Chondrocyte (in vitro differentiated cells): Measurements from ENCODE around the gene USF1. TPM values are rescaled to one million over a fixed set of nuclear protein-coding genes. Genes with fewer than 3 reads are reported as not detected.
A peak's percentile ranks its signal among the peaks of the same experiment; 100 is the strongest.

Experiments
- DNase-seq: peaks from one replicate; pipeline ENCODE4 v3.0.0; 2021; ENCODE audit warnings: mixed read lengths, low spot score
- H3K27ac Mint-ChIP-seq: one replicate; pipeline ENCODE4 v1.8.0; 2021; ENCODE audit warnings: mild to moderate bottlenecking, moderate library complexity, mixed read lengths; ENCODE audit not compliant: unreplicated experiment
- H3K27me3 Mint-ChIP-seq: 2 replicates; pipeline ENCODE4 v1.8.0; 2021; ENCODE audit warnings: low read depth, mixed read lengths
- H3K36me3 Mint-ChIP-seq: 2 replicates; pipeline ENCODE4 v1.8.0; 2021; ENCODE audit warnings: low read depth, mixed read lengths
- H3K4me1 Mint-ChIP-seq: 2 replicates; pipeline ENCODE4 v1.8.0; 2021; ENCODE audit warnings: low read depth, mild to moderate bottlenecking, mixed read lengths
- H3K4me3 Mint-ChIP-seq: one replicate; pipeline ENCODE4 v1.8.0; 2021; ENCODE audit warnings: mild to moderate bottlenecking, moderate library complexity, mixed read lengths; ENCODE audit not compliant: unreplicated experiment
- H3K9me3 Mint-ChIP-seq: 2 replicates; pipeline ENCODE4 v1.8.0; 2021; ENCODE audit warnings: low read depth, mixed read lengths
- CTCF ChIP-seq: fragments of 200-600 bp; sonication (generic); IDR thresholded peaks from 2 replicates; pipeline ENCODE4 v1.5.0; 2021; ENCODE audit warnings: antibody characterized with exemption, mild to moderate bottlenecking, moderate library complexity
- total RNA-seq: library from RNA; stranded (reverse); gene quantifications from 3 replicates; pipeline ENCODE4 v1.2.1, GENCODE V29; 2021

USF1 gene
- total RNA-seq, 1 donor from 2014 or later: 35.3 TPM

GRCh38 chr1:161001525-161001924 is 44.3 kb downstream of the USF1 start:
- Mint-ChIP-seq H3K27me3 (no peaks in the 10 kb centered on the region), H3K4me3 (no peak overlapping the region), H3K4me1 (no peaks in the 10 kb centered on the region), H3K36me3 (no peaks in the 10 kb centered on the region), H3K9me3 (no peaks in the 10 kb centered on the region), H3K27ac (no peak overlapping the region)
- DNase-seq: no peak
- no peak for TF ChIP-seq CTCF

GRCh38 chr1:161000736-161001480 is 44.9 kb downstream of the USF1 start:
- no peaks in the 10 kb centered on the region for H3K4me1 Mint-ChIP-seq
- TF ChIP-seq CTCF: no peak
- no peak for DNase-seq
- no peaks in the 10 kb centered on the region for H3K9me3 Mint-ChIP-seq
- H3K36me3 Mint-ChIP-seq: no peaks in the 10 kb centered on the region
- no peaks in the 10 kb centered on the region for H3K27me3 Mint-ChIP-seq
- no peak overlapping the region for H3K27ac Mint-ChIP-seq
- H3K4me3 Mint-ChIP-seq: no peak overlapping the region

- DNase-seq: no peak
- Mint-ChIP-seq H3K4me1 (no peaks in the 10 kb centered on the region), H3K27me3 (no peaks in the 10 kb centered on the region), H3K4me3 (no peak overlapping the region), H3K27ac (no peak overlapping the region), H3K9me3 (no peaks in the 10 kb centered on the region), H3K36me3 (no peaks in the 10 kb centered on the region)
- TF ChIP-seq CTCF: no peak
These were observed 46.4 kb downstream of the USF1 start for GRCh38 chr1:160999376-160999775.

- DNase-seq: no peak
- no peaks in the 10 kb centered on the region for H3K27me3 Mint-ChIP-seq
These were observed 48.3 kb downstream of the USF1 start for GRCh38 chr1:160997323-160998038.

GRCh38 chr1:160996178-160996577 is 49.6 kb downstream of the USF1 start:
- no peak overlapping the region for H3K27ac Mint-ChIP-seq
- H3K36me3 Mint-ChIP-seq: no peaks in the 10 kb centered on the region
- no peaks in the 10 kb centered on the region for H3K27me3 Mint-ChIP-seq

More at GRCh38 chr1:160997323-160998038, 48.3 kb downstream of the USF1 start:
- no peaks in the 10 kb centered on the region for H3K36me3 Mint-ChIP-seq
- H3K27ac Mint-ChIP-seq: no peak overlapping the region
- H3K4me3 Mint-ChIP-seq: no peak overlapping the region
- TF ChIP-seq CTCF: peak; percentile 74
- H3K4me1 Mint-ChIP-seq: no peaks in the 10 kb centered on the region
- H3K9me3 Mint-ChIP-seq: no peaks in the 10 kb centered on the region

More at GRCh38 chr1:160996178-160996577, 49.6 kb downstream of the USF1 start:
- Mint-ChIP-seq H3K9me3 (no peaks in the 10 kb centered on the region), H3K4me1 (no peaks in the 10 kb centered on the region), H3K4me3 (no peak overlapping the region)
- TF ChIP-seq CTCF: no peak
- no peak for DNase-seq
